ENCODE measurements around the gene S1PR2. TPM values are rescaled to one million over a fixed set of nuclear protein-coding genes. Genes with fewer than 3 reads are reported as not detected.
"Not testable (repeated sequence)": the region's sequence is repeated elsewhere in the genome, so short reads cannot be mapped to it uniquely, and the experiment has no call there.

Gene S1PR2
- polyA plus RNA-seq, 10 donors = 8.9 to 16.5 (median 13.1) TPM

DNA sequence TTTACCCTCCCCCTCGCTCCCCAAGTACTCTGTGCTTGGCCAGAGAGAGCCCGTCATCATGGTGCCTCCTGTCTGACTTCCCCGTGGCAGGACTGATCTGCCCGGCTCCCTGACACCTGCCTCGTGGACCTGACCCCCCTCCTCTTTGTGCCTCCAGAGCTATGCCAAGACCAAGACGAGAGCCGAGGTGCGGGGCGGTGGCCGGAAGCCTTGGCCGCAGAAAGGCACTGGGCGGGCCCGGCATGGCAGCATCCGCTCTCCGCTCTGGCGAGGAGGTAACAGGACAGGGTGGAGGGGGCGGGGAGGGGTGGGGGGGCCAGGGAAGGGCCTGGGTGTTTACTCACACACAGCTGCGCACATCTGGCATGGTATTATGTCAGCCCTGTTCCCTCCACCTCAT, 25.4 kb upstream of the S1PR2 start:
- no peak for DNase-seq

DNA sequence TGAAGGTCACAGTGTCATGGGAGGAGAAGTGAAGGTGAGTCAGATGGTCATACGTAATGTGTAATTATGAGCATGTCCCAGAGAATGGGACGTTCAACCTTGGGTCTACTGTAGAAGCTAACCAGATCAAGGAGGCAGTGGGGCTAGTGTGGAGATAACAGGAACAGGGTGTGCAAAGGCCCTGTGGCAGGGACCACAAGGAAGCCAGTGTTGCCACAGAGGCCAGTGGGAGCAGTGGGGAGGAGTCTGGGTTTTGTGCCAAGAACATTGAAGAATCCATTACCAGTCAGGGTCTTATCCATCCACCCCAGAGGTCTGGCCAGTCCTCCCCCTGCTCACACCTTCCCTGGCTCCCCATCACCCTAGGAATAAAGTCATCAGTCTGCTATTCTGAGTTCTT, 24.2 kb upstream of the S1PR2 start:
- DNase-seq = no peak

DNA sequence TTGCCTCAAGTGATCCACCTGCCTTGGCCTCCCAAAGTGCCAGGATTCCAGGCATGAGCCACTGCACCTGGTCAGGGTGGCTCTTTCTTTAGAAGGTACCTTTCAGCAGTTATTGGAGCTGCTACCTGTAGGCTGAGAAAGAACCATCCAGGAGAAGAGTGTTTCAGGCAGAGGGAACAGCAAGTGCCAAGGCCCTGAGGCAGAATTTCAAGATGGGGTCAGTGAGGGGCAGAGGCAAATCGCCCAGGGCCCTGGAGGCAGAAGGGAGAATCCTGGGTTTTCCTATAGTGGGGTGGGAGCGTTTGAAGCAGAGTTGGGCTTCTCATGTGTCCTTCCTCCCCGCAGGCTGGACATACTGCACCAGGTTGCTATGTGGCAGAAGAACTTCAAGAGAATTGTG, 23.1 kb upstream of the S1PR2 start:
- DNase-seq = no peak

DNA sequence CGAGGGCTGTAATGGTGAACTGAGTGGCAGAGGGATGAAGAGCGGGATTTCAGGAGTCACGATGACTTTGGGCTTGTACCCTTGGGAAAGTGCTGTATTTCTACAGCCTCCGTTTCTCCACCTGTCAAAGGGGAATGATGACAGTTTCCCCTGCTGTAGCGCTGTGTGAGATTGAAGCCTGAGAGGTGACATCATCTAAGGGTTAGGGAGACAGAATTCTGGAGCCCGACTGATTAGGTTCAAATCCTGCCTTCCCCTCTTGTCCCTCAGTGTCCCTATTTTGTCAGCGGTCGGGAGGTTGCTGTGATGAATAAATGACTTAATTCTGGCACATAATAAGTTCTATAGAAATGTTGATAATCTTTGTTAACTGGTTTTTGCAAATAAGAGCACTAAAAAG, 21.6 kb upstream of the S1PR2 start:
- no peak for DNase-seq

DNA sequence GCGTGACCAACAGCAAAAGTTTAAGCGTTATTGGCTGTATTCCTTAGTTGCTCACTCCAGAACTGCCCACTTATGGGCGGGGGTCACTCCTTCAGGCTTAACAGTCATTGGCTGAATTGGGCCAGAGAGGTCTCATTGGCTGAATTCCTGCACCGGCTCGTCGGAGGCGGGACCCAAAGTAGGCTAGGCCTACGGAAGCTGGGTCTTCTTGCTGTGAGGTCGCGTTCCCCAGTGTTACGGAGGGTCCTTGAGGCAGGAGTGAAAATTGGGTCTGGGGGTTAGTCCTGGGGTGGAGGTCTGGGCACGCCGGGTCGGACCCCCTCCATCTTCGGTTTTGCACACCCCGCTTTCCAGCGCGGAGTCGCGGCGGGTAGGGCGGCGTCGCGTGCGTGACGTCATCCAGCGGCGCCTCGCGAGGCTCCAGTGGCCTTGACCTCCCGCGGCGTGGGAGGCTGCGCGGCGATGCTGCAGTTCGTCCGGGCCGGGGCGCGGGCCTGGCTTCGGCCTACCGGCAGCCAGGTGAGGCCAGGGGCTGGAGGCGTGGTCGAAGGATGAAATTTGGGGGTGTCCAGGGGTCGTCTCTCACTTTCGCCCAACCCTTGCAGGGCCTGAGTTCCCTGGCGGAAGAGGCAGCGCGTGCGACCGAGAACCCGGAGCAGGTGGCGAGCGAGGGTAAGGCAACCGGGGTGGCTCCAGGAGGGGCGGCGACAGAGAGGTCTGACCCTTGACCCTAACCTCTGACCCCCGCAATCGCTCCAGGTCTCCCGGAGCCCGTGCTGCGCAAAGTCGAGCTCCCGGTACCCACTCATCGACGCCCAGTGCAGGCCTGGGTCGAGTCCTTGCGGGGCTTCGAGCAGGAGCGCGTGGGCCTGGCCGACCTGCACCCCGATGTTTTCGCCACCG, 20.9 kb upstream of the S1PR2 start, which contains the start of gene MRPL4:
MRPL4 (plus strand) TSS at position 423 of the 903 bp plus-strand sequence; CDS start at position 463, 40 bp downstream.
- DNase-seq = peak; percentile 98 to 100 (median 99)

DNA sequence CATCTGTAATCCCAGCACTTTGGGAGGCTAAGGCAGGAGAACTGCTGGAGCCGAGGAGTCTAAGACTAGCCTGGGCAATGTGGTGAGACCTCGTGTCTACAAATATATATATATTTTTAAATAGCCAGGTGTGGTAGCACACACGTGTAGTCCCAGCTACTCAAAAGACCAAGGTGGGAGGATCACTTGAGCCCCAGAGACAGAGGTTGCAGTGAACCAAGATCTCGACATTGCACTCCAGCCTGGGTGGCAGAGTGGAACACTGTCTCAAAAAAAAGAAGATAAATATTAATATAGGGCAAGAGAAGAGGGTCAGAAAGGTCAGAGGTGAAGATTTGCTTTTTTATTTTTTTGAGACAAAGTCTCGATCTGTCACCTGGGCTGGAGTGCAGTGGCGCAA, 15.4 kb upstream of the S1PR2 start:
- DNase-seq = no peak

DNA sequence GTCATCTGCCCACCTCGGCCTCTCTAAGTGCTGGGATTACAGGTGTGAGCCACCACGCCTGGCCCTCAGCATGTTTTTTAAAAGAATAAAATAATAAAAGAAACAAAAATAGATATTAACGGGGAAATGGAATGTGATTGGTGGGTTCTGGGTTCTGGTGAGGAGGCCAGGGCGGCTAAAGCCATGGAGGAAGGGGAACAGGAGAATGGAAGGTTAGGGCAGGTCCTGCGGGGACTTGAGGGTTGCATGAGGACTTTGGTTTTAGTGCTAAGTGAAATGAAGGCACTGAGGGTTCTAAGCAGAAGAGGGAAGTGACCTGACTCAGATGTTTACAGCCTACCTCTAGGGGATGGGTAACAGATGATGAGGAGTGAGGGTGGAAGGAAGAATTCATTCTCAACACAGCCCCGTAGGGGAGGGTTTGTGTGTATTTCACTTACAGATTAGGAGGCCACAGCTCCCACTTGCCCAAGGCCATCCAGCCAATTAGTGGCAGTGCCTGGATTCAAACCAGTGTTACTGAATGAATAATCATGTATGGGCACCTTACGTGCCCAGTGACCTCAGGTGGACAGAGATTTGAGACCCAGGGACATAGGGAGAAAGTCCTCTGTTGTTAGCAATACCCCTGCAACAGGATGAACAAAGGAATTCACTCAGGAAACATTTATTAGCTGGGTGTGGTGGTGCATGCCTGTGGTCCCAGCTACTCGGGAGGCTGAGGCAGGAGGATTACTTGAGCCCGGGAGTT, 14.2 kb upstream of the S1PR2 start:
- no peak for DNase-seq

DNA sequence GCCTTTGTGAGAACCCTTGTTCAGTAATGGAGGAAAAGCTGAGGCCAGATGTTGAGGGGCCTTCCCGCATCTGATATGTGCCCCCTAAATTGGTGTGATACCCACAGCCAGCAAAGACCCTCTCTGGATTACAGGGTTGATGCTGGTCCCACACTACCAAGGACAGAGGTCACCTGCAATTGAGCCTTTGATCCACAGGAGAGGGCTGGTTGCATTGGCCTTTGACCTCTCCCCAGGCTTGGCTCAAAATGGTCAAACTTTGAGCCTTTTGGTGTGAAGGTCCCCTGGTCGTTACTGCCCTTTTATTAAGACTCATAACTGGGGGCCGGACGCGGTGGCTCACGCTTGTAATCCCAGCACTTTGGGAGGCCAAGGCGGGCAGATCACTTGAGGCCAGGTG, 12.5 kb upstream of the S1PR2 start:
- no peak for DNase-seq

DNA sequence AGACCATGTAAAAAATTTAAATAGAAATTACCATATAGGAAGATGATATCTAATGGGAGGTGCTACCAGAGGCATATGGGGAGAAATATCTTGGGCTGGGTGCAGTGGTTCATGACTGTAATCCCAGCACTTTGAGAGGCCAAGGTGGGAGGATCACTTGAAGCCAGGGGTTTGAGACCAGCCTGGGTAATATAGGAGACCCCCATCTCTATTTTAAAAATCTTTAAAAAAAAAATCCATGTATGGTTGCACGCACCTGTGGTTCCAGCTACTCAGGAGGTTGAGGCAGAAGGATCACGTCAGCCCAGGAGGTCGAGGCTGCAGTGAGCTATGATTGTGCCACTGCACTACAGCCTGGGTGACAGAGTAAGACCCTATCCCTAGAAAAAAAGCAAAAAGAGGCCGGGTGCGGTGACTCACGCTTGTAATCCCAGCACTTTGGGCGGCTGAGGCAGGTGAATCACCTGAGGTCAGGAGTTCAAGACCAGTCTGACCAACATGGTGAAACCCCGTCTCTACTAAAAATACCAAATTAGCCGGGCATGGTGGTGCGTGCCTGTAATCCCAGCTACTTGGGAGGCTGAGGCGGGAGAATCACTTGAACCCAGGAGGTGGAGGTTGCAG, 10.8 kb upstream of the S1PR2 start:
- not testable (repeated sequence) for DNase-seq

DNA sequence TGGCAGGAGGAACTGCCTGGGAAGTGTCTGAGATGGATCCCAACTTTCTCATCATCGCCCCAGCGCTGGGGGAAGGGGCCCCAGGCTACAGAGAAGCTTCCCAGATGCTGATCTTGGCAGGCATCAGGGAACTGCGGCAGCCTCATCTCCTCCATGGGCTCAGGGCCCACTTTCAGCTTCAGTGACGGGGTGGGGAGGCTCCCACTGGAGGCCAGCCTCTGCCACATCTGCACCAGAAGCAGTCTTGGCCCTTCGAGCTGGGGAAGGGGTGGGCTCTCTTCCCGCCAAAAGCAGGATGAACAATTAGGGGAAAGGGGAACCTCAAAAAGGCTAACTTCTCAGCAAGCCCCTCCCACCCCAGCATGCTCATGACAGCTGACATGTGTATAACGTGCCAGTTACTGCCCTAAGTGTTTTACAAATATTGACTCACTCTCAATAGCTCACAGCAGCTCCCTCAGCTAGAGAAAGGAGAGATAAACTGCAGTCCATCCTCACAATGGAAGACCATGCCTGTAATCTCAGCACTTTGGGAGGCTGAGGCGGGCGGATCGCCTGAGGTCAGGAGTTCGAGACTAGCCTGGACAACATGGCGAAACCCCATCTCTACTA, 7.1 kb upstream of the S1PR2 start:
- DNase-seq = peak; percentile 89 to 97 (median 94)

DNA sequence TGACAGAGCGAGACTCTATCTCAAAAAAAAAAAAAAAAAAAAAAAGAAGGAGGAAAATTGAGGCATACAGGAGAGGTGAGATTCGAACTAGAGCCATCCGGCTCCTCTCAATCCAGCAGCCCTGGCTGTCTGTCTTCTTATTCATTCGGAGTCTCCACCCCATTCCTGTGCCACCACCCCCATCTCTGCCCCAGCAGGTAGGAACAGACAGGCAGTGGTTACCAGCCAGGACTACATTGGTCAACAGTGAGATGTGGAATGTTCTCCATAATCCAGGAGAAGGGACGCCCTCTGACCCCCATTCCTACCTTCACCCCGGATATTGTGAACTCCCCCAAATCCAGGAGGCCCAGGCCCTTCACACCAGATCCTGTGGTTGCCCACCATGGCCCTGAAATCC, 6.6 kb upstream of the S1PR2 start:
- DNase-seq = no peak

DNA sequence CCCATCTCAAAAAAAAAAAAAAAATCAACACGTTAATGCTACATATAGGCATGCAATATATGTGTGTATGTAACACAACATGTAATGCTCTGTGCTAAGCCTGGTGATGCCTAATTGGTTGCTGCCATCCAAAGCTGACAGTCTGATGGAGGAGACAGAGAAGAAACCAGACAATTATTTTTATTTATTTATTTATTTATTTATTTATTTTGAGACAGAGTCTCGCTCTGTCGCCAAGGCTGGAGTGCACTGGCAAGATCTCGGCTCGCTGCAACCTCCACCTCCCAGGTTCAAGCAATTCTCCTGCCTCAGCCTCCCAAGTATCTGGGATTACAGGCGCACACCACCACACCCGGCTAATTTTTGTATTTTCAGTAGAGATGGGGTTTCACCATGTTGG, 4.3 kb upstream of the S1PR2 start:
- DNase-seq = not testable (repeated sequence)

DNA sequence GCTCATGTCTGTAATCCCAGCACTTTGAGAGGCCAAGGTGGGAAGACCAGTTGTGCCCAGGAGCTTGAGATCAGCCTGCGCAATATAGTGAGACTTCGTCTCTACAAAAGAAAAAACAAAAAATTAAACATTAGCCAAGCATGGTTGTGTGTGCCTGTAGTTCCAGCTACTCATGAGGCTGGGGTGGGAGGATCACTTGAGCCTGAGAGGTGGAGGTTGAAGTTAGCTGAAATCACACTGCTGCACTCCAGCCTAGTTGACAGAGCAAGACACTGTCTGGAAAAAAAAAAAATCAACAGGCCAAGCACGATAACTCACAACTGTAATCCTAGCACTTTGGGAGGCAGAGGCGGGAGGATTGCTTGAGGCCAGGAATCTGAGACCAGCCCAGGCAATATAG, 3.9 kb upstream of the S1PR2 start:
- no peak for DNase-seq

DNA sequence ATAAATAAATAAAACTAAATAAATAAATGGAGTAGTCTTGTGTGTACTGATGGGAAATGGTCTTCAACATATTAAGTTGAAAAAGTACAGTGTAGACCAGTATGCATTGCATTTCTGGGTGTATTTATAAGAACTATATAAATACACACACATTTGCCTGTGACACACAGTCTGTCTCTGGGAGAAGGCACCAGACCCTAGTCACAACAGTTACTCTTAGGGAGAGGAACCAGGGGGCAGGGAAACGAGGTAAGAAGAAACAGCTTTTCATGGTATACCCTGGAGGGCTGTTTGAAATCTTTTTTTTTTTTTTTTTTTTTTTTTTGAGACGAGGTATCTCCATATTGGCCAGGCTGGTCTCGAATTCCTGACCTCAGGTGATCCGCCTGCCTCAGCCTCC, 2.8 kb upstream of the S1PR2 start:
- DNase-seq = no peak

DNA sequence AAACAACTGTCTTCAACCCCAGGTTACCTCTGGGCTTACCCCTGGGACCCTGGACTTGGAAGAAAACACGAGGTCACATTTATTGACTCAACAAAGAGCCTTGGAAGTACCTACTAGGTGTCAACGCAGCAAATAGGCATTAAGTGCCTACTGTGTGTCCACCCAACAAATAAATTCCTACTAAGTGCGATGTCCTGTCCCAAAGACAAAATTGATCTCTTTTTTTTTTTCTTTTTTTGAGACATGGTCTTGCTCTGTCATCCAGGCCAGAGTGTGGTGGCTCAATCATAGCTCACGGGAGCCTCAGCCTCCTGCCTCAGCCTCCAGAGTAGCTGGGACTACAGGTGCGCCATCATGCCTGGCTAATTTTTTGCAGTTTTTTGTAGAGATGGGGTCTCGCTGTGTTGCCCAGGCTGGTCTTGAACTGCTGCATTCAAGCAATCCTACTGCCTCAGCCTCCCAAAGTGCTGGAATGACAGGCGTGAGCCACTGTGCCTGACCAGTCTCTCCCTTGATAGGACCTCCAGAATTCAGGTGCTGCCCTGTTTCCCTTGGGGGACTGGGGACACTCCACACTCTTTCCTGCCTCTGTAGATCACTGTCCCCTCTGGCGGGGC, 589 bp upstream of the S1PR2 start:
- no peak for DNase-seq

DNA sequence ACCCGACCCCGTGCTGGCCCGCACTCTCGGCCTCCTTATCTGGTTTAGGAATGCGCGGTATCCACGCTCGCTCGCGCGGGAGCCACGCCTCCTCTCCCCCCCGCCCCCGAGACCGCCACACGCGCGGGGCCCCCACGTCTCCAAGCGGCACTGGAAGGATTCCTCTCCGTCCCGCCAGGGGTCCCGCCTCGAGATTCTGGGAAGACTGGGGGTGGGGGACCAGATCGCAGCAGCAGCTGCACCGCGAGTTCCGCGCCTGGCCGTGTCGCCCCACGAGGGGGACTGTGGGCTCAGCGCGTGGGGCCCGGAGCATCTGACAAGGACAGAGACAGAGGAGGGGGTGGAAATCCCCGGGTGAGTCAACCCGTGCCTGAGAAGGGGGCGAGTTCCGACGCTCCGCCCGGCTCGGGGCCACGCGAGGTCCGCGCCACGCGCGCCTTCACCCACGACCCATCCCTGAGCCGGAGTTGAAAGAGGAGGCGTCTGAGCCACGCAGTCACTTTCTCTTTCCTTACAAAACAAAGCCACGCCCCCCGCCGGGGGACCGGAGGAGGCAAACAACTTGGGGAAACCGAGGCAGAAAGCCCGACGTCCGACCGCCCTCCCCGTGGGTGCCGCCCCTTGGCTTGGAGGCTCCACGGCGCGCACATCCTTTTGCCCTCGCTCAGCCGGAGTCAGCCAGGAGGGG, 814 bp downstream of the S1PR2 start:
- DNase-seq = peak; percentile 25 to 82 (median 72)

DNA sequence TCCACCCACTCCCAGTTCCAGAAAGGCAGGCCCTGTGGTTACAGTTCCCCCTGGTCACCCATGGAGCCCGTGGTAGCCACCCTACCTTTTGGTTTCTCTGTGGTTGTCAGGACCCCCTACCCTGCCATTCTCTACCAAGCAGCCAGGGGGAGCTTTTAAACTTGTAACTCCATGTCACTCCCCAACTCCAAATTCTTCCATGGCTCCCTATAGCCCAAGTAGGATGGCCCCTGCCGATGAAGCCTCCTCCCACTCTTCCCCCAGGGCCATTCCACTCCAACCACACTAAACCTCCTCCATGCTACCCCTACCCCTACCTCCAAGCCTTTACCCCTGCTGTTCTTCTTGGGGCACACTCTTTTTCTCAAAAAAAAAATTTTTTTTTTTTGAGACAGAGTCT, 2.2 kb downstream of the S1PR2 start:
- peak in 2 of 3 donors; percentile 30 to 74 for DNase-seq

DNA sequence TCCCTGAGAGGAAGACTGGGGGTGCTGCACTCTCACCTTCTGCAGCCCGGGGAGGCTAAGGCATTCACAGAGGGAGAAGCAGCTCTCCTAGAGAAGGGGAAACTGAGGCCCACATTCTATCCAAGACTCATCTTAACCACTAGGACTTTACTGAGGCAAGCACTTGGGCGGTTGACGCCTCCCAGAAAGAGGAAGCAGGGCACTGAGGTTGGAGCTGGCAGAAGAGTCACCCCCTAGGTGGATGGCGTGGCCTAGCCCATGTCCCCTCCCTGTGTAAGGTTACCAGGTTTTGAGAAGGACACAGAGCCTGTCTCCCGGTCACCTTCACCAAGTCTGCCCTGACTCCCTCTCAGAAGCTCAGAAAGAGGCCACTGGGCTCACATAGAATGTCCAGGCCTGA, 2.7 kb downstream of the S1PR2 start:
- no peak for DNase-seq

DNA sequence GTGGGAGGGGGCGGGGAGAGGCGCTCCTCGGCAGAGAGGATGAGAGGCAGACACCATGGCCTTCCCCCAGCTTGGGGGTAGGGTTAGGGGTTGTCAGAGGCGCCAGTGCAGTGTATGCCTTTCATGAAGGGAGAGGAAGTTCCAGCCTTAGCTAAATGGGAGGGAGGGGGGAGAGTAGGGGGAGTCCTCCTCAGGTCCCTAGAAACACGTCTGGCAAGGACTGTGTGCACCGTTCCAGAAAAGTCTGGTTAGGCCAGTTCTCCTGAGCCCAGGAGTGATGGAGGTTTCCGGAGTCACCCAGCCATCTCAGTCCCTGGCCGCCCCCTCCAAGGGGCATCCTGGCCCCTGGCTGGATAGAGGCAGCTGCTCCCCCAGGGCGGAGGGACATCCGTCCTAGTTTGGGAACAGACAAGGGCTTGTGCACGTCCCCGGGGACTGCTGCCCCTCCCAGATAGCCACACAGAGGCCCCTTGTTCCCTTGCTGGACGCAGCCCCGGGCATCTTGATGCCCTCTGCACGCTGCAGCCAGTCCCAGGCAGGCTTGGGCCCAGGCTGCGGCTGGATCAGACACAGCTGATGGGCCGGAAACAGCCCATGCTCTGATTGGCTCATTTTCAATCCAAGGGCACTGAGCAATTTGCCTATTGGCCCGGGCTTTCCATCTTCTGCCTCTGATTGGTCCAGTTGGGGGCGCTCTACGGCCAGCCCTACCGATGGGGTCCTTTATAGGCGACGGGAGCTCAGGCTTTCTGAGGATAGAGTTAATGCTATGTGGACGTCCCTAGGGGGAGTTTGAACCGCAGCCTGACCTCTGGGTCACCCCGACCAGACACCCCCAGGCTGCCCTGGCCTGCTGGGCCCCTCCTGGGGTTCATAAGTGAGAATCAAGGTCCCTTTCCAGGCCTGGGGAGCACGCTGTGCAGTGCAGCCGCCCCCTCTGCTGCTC, 3.8 kb downstream of the S1PR2 start:
- DNase-seq = peak in 2 of 3 donors; percentile 22 to 92

Measured in muscle of back (tissue), 11 donors.